GM19351 (cell line): ENCODE measurements around the gene IFIT5.
A peak's percentile ranks its signal among the peaks of the same experiment; 100 is the strongest.
"Not testable (repeated sequence)": the region's sequence is repeated elsewhere in the genome, so short reads cannot be mapped to it uniquely, and the experiment has no call there.

Source experiments
- ATAC-seq: cut with Tn5 transposase; IDR thresholded peaks from one replicate; pipeline ENCODE4 v1.9.1; 2021; ENCODE audit warnings: mild to moderate bottlenecking, moderate library complexity; ENCODE audit not compliant: unreplicated experiment

IFIT5 gene

GRCh38 chr10:89392974-89393373, 21.4 kb upstream of the IFIT5 start:
- ATAC-seq = no peak

GRCh38 chr10:89393898-89394297, 20.5 kb upstream of the IFIT5 start:
- ATAC-seq = no peak

DNA sequence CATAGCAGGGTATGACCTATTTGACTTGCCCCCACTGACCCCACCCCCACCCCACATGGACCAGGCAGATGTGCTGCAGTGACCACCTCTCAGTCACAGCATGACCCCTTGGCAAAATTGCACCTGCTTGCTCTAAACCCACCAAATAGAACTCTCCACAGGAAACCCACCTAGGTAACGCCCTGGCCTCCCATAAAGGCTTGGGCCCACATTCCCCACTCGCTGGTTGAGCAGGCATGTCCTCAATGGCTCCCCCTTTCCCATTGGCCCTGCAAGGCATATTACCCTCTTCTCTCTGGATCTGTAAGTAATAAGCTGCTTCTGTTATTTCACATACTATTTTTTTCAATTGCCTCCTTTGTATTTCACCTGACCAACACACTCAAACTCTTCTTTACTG, 19.2 kb upstream of the IFIT5 start:
- ATAC-seq = no peak

DNA sequence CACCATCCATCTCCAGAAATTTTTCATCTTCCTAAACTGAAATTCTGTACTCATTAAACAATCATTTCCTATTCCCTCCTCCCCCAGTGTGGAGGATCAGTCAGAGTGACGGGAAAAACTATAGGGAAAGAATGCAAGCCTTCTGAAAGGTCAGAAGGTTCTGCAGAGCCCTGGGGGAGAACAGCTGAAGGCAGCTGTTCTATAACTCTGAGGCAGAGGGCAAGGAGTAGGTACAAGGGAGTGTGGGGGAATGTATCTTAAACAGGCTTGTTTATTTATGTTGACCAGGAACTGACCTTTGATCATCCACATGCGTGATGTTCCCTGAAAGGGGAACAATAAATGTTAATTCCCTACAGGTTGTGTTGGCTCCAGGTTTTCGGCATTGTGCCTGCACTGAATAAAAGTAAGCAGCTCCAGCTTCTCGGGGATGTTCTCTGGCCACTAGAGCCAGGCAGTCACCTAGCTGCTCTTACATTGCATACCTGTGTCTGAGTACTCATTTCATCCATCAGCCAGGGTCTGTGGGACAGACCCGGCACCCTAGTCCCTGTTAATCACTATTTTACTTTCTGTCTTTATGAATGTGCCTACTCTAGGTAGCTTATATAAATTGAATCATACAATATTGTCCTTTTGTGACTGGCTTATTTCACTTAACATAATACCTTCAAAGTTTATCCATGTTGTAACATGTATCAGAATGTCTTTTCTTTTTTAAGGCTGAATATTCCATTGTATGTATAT, 16.2 kb upstream of the IFIT5 start:
- ATAC-seq = no peak

DNA sequence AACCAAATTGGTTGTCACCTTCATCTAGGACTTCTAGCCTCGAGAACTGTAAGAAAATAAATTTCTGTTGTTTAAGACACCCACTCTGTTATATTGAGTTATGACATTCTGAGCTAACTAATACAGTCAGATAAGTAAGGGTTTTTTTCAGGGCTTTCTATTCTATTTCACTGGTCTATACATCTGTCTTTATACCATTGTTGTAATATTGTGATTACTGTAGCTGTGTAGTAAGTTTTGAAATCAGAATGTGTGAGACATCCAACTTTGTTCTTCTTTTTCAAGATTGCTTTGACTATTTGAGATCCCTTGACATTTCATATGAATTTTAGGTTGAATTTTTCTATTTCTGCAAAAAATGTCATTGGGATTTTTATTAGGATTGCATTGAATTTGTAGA, 14.4 kb upstream of the IFIT5 start:
- ATAC-seq = no peak

DNA sequence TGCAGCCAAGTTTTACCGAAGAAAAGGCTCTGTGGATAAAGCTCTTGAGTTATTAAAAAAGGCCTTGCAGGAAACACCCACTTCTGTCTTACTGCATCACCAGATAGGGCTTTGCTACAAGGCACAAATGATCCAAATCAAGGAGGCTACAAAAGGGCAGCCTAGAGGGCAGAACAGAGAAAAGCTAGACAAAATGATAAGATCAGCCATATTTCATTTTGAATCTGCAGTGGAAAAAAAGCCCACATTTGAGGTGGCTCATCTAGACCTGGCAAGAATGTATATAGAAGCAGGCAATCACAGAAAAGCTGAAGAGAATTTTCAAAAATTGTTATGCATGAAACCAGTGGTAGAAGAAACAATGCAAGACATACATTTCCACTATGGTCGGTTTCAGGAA, 11.3 kb upstream of the IFIT5 start:
- ATAC-seq = no peak

GRCh38 chr10:89404104-89405047, 10.0 kb upstream of the IFIT5 start:
- no peak for ATAC-seq

- not testable (repeated sequence) for ATAC-seq
These were observed 8.2 kb upstream of the IFIT5 start for GRCh38 chr10:89406178-89406577.

DNA sequence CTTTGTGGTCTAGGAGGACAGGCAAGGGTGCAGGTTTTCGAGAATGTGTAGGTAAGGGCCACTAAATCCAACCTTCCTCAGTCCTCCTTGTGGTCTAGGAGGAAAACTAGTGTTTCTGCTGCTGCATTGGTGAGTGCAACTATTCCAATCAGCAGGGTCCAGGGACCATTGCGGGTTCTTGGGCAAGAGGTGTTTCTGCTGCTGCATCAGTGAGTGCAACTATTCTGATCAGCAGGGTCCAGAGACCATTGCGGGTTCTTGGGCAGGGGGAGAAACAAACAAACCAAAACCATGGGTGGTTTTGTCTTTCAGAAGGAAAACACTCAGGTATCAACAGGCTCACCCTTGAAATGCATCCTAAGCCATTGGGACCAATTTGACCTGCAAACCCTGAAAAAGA, 6.6 kb upstream of the IFIT5 start:
- ATAC-seq = not testable (repeated sequence)

DNA sequence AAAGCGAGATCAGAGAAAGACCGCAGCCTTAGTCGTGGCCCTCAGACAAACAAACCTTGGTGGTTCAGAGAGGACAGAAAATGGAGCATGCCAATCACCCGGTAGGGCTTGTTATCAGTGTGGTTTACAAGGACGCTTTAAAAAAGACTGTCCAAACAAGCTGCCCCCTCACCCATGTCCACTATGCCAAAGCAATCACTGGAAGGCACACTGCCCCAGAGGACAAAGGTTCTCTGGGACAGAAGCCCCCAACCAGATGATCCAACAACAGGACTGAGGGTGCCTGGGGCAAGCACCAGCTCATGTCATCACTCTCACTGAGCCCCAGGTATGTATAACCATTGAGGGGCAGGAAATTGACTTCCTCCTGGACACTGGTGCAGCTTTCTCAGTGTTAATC, 5.1 kb upstream of the IFIT5 start:
- ATAC-seq = not testable (repeated sequence)

- ATAC-seq = not testable (repeated sequence)
These were observed 3.8 kb upstream of the IFIT5 start for GRCh38 chr10:89410551-89410950.

- ATAC-seq = not testable (repeated sequence)
These were observed 3.2 kb upstream of the IFIT5 start for GRCh38 chr10:89411135-89411534.

DNA sequence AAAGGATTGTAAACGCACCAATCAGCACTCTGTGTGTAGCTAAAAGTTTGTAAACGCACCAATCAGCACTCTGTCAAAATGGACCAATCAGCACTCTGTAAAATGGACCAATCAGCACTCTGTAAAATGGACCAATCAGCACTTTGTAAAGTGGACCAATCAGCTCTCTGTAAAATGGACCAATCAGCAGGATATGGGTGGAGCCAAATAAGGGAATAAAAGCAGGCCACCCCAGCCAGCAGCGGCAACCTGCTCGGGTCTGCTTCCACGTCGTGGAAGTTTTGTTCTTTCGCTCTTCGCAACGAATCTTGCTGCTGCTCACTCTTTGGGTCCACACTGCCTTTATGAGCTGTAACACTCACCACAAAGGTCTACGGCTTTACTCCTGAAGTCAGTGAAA, 2.1 kb upstream of the IFIT5 start:
- ATAC-seq = not testable (repeated sequence)

GRCh38 chr10:89413398-89413912, 913 bp upstream of the IFIT5 start:
- no peak for ATAC-seq

DNA sequence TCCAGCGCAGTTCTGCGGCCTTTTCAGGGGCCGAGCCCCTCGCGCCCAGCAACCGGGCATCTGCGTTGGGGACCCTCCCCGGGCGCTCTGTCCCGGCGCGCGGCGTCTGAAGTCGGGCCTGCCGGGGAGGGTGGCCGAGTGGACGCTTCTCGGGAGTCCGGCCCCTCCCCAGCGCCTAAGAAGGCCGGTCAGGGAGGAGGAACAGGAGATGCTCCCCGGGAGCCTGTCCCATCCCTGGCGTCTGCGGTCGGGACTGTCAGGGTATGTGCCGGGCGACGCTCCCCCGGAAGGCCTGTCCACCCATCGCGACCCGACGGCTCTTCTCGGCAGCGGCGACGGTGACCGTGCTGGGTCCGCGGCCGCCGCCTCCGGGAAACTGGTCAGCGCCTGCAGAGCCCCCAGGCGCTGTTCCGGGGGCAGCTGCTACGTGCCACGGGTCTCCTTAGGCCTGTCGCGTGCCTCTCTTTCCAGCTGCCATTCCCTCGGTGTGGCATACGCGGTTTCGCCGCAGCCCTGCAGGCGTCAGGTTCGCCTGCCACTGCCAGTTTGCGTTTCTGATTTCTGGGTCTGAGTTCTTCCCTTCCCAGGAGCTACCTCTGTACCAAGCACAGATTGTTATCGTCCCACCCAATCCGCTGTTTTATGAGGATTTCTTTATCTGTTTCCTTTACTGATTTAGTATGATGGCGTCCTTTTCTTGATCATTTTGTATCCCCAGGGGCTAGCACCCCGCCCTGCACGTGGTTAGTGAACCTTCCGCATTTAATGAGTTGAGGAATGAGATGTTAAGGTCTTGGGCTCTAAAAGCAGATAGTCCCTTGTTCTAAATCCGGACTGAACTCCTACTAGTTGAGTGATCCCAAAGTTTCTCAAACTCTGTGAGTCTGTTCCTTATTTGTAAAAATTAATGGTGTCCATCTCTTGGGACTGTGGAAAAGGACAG, 782 bp downstream of the IFIT5 start:
- ATAC-seq = peak; percentile 33

DNA sequence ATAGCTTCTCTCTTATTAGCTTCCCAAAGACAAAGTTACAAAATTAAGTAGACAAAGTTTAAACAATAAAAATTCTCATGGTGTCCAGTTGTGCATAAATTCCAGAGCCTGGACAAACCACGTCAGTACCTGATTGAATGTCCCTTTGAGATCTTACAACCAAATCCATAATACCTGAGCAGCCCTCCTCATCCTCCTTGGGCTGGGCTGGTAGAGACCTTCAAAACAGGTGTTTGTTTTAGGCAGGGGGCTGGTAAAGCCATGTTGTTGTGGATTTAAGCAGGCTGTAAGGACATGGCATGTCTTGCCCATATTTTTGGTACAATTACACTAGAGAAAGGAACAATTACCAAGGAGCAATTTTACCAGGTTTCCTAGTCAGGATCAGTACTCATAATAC, 2.1 kb downstream of the IFIT5 start:
- no peak for ATAC-seq

DNA sequence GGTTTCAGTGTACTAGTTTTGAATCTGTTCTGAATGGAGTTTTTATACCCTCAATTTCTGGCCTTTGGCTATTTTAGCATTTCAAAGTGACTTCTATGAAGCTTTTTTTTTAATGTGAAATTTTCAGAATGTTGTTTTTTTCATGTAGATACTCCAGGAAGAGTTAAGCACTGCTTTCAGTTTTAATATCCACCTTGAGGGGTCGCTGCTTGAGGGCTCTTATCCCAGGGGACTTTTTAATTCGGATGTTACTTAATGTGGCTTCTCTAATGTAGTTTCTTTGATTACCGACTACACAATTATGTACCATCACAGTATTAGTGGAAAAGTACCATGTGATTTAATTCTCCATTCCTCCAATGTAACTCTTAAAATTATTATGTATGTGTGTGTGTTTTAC, 5.2 kb downstream of the IFIT5 start:
- ATAC-seq = no peak

DNA sequence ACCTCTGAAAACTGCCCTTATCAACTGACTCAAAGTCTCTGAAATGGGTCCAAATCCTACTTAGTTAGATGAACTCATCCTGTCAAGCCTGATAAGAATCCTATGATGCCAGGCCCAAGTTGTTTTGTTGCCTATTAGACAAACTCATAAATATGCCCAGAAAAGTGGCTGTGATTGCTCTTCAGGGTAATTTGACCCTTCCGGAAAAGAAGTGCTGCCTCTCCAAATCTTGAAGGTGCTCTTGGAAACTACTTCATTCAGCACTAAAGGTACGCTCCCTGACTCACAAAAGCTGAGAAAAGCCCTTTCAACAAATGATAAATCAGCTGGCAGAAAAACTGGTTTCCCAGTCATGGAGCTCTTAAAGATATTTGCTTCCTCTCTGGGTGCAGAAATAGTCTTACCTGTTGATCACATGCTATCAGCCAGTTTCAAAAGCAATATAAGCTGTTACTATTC, 6.7 kb downstream of the IFIT5 start:
- ATAC-seq = no peak

DNA sequence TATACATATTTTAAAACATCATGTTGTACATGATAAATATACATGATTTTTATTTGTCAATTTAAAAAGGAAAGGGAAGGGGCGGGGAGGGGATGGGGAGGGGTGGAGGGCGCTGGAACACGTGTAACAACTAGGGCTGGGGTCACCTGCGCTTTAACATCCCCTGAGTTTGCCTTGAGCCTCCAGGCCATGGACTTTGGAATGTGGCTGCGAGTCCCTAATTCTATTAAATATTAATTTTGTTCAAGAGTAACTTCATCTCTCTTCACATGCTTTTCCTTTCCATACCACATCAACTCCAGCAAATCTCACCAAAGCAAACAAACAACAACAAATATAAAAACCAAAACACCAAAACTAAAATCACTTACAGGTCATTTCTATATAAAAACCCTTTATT, 10.6 kb downstream of the IFIT5 start:
- no peak for ATAC-seq

DNA sequence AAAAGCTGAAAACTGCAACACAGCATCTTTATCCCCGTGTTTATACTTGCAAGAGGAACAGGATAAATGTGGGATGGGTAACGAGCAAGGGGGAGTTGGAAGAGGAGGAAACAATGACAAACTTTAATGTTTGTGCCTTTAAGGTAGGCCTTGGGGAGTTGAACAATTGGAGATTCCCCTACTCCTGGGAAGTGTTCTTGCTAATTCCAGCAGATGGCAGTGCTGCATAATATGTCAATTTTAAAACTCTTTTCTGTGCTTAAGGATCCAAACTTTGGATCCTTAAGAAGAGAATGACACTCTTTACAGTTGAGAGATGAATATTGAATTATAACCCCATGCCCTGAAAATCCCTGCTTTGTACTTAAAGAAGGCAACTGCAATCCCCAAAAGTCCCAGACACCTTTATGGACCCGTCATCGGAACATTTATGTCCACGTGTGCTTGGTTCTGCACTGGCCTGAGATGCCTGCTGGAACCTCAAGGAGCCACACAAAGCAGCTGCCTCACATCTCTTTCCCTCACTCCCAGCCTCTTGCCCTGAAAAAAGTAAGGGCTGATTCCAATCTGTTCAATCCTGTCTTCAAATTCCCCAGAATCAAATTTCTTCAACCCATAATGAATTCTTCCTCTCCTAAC, 12.0 kb downstream of the IFIT5 start:
- no peak for ATAC-seq
